Measurements from ENCODE around the gene COL6A1.

The COL6A1 gene

GRCh38 chr21:45982092-45982757, 655 bp downstream of the COL6A1 start:
- no peak for DNase-seq (ENCODE audit: low spot score)

- DNase-seq (ENCODE audit: low spot score): no peak
Measured at GRCh38 chr21:45982758-45983648, 1.4 kb downstream of the COL6A1 start.

GRCh38 chr21:45983649-45983965, 2.0 kb downstream of the COL6A1 start:
- no peak for DNase-seq (ENCODE audit: low spot score)

- no peak for DNase-seq (ENCODE audit: low spot score)
Measured at GRCh38 chr21:45983981-45984551, 2.5 kb downstream of the COL6A1 start.

GRCh38 chr21:45984584-45985095, 3.1 kb downstream of the COL6A1 start:
- no peak for DNase-seq (ENCODE audit: low spot score)

- DNase-seq (ENCODE audit: low spot score): no peak
Measured at GRCh38 chr21:45985471-45986315, 4.1 kb downstream of the COL6A1 start.

GRCh38 chr21:45986316-45987051, 4.9 kb downstream of the COL6A1 start:
- no peak for DNase-seq (ENCODE audit: low spot score)

- DNase-seq (ENCODE audit: low spot score): no peak
Measured at GRCh38 chr21:45987121-45987711, 5.6 kb downstream of the COL6A1 start.

- DNase-seq (ENCODE audit: low spot score): no peak
Measured at GRCh38 chr21:45988366-45989347, 7.1 kb downstream of the COL6A1 start.

GRCh38 chr21:45989355-45990048, 7.9 kb downstream of the COL6A1 start:
- no peak for DNase-seq (ENCODE audit: low spot score)

GRCh38 chr21:45990049-45990711, 8.6 kb downstream of the COL6A1 start:
- DNase-seq (ENCODE audit: low spot score): no peak

- DNase-seq (ENCODE audit: low spot score): no peak
Measured at GRCh38 chr21:45990741-45991605, 9.4 kb downstream of the COL6A1 start.

GRCh38 chr21:45991606-45992300, 10.2 kb downstream of the COL6A1 start:
- no peak for DNase-seq (ENCODE audit: low spot score)

GRCh38 chr21:45992301-45993209, 11.0 kb downstream of the COL6A1 start:
- DNase-seq (ENCODE audit: low spot score): no peak

- DNase-seq (ENCODE audit: low spot score): no peak
Measured at GRCh38 chr21:45993210-45994085, 11.9 kb downstream of the COL6A1 start.

Data from kidney capillary endothelial cell (primary cell).